CMK (cell line): ENCODE results near the gene MOB2.

ENCODE experiments used
- DNase-seq: peaks from one replicate; pipeline ENCODE4 v3.0.0-alpha.2; 2010; ENCODE audit warnings: low read depth

The MOB2 gene, protein sequence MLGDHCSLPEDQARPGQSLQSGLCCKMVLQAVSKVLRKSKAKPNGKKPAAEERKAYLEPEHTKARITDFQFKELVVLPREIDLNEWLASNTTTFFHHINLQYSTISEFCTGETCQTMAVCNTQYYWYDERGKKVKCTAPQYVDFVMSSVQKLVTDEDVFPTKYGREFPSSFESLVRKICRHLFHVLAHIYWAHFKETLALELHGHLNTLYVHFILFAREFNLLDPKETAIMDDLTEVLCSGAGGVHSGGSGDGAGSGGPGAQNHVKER

DNA sequence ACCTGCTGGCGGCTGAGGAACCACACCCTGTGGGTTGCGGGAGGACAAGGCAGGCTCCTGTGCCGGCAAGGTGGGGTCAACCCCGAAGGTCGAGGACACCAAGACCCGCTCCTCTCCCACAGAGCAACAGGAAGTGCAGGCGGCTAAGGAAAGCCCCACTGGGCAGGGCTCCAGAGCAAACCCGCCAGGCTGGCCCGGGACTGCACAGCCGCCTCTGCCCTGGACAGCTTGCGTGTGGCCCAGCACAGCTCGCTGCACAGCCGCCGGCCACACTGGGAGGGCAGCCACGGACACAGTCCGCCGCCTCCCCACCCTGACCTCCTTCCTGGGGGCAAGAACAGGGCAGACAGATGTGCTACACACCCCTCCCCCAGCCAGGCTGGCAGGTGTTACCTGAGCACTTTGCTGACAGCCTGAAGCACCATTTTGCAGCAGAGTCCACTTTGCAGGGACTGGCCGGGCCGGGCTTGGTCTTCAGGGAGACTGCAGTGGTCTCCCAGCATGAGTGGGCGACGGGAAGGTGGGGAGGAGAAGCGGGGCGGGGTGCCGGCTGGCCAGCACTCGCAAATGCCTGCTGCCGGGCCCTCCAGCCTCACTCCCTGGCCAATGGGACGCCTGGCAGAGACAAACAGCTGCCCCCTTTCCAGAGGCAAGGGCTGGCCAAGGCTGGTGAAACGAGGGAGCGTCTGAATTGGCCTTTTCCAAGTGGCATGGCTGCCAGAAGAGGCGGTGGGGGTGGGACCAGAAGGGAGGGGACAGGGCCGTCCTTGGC, at the start of gene MOB2:
Gene MOB2, minus strand, starts transcription at position 726 of the 772 bp plus-strand sequence. Its CDS starts 223 bp downstream, at position 503.
- DNase-seq: no peak

DNA sequence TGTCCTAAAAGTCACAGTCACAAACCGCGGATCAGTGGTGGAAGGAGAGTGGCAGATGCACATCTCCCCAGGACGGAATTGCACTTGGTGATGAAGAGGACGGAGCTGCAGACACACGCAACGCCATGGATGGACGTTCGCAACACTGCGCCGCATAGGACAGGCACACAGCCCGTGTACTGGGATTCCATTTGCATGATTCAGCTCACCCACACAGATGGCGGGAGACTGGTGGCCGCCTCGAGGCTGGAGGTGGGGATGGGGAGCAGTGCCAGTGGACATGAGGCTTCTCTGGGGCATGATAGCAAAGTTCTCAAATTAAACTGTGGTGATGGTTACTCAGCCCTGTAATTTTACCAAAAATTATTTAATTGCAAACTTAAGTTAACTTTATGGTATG, 48.1 kb upstream of the MOB2 start:
- DNase-seq: no peak

DNA sequence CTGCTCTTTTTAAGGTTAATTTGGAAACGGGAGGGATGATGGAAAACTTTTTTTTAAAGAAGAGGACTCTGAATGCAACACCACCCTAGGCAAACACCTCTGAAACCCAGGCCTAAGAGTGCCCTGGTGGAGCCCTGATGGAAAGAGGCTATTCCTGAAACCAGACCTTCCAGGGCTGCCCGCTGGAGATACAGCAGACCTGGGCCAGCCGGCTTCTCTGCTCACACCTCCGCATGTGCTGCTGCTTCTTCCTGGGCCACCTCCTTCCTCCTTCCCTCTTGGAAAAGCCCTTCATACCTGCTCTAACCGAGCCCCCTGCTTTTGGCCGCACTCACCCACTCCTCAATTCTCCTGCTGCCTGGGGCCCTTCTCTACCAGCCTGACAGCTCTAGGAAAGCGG, 47.6 kb upstream of the MOB2 start:
- DNase-seq: no peak

DNA sequence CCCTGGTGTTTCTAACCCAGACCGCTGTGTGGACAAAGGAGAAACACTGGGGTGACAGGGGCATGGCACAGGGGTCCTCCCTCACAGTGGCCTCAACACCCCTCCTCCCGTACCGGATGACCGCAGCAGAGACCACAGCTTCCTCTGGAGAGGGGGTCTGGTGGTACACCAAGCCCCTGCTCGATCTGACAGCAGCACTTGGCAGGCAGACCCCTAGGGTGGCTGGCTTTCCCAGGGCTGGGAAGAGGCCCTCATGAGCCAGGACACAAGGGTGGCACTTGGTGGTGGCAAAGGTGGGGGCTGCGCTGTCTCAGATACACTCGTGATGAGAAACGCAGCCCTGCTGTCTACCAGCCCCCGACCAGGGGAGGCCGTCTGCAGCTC, 46.8 kb upstream of the MOB2 start:
- DNase-seq: no peak

DNA sequence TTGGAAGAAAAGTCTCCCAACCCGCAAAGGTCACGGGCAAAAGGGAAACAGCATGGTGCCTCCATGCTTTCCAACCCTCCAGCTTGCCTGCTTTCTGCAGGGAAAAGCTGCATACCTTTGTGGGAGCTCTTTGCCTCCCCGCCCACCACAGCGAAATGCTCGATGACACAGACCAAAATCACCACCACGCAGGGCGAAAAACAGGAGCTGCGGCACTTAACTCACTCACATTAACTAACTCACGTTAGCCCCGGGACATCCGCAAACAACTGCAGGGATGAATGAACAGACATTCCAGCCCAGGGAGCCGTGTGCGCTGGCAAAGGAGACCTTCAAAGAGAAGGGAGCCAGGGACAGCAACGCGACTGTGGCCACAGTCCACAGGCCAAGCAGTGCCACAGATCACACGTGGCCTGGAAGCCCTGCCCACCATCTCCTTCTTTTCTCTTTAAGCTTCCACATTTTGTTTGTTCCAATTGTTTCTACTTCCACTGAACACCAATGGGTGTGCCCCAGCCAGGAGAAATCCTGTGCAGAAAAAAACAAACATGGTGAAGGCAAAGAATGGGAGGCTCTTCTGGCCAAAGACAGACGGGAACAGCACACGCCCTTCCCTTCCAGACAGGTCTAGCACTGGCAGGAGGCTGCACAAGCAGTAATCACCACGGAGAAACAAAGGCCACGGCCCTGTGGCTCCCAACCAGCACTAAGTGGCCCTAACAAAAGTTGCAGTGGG, 46.2 kb upstream of the MOB2 start:
- no peak for DNase-seq

DNA sequence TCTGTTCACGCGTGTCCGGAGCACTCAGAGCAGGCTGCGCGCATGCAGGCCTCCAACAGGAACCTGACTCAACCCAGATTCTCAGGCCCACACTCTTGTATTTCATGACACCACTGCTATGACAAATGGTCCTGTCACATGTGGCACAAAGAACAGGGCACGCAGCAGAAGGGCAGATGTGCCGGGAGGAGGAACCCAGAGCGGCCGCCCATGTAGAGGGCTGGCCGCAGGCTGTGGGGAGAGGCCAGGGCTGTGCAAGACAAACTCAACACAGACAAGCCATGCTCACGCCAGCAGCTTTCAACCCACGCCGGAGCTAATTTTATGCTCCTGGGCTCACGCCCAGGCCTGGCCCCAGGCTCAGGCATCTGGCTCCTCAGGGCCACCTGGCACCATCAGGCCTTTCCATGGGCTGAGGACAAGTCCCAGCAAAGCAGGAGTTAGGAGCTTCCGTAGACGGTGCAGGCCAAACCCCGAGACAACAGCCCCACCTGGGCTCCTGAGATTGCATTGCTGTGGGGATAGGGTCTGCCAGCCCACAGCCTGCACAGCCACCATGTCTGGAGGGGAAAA, 45.5 kb upstream of the MOB2 start:
- no peak for DNase-seq

DNA sequence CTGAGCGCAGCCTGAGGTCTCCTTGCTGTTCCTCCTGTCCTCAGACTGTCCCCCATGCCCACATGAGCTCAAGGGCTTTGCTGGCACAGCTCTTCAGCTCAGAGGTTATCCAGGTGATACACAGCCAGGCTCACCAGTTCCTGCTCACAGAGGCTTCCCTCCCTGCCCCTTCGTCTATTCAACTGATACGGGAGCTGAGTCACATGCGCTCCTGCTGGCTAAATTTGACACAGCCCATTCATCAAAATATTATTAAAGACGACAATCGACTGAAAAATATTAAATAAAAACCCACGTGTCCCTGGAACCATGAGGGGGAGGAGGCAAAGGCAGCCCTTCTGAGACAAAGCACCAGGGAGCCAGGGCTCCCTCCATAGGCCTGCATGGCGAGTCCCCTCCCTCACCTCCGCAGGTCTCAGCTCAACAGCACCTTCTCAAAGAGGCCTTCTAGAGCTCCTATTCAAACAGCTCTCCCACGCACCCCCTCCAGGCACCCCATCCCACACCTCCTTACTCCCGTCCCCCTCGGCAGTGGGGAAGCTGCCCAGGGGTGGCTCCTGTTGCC, 45.0 kb upstream of the MOB2 start:
- DNase-seq: no peak

DNA sequence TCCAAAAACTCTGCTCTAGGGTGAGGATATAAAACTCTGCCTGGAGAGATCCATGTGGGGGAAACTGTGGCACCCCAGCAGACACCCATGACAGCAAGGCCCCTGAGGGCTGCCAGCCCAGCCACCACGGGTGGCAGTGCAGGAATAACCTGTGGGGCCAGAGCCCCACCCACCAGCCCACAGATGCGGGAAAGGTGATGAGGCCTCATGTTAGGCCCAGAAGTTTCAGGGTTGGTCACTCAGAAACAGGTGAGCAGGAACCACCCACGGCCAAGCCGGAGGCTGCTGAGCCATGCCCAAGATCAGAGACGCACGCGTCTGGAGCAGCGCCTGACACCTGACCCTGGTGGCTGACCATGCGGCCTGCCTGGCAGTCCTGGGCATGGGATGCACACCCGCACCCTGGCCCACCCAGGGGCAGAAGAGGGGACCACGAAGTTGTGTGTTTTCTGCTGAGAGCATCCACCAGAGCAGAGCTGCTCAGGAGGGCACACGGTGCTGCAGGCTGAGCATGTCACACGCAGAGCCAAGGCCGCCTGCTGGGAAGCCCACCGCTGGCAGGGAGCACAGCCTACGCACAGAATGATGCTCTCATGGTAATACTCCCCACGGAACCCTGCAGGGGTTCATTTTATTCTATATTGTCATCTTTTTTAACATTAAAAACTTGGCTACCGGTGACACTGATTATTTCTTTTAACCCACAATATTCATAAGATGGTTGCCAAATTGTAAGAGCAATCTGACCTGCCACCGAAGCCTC, 44.3 kb upstream of the MOB2 start:
- no peak for DNase-seq

DNA sequence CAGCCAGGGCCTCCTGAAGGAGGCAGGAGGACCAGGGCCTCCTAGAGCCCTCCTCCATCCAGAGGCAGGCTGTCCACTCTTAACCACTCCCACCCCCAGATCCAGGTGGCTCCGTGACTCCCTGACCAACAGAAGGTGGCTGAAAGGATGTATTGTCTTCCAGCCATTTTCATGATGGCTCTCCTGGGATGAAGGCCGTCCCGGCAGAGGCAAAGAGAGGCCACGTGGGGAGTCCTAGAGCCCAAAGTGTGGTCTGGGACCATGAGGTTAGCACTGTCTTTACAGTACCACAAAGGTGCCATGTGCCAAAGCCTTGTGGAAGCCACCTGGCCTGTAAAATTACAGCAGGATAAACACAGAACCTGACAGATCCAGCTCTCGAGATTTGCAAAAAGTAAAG, 43.2 kb upstream of the MOB2 start:
- DNase-seq: no peak

DNA sequence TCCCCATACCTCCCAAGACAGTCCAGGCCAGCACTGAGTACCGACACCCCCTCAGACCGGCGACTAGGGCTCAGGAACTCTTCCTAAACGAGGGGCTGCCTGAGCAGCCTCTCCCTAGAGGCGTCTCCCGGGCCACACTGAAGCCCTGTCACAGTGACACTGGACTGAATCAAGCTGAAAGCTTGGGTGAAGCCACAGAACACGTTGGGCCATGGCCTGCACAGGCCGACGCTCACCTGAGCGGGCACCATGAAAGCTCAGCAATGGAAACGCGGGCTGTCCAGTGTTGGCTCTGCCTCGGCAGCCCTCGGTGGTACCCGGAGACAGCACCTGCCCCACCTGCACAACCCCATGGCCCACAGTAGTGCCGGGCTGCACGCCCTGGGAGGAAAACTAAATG, 42.7 kb upstream of the MOB2 start:
- no peak for DNase-seq

DNA sequence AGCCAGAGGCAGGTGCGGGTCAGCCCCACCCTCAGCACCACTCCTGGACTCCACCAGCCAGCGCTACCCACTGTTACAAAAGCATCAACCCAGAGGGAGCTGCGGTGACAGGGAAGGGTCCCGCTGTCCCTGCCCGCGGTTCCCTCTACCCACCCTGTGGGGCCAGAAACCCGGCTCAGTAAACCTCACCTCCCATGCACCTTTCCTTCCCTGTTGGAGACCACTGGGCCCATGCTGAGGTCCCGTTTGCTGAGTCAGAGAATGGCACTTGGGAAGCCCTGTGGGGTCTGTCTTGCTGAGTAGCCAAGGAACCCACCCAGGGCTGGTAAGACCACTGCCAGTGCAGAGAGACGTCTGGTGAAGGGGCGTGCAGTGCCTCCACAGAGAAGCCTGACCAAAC, 42.1 kb upstream of the MOB2 start:
- DNase-seq: no peak

DNA sequence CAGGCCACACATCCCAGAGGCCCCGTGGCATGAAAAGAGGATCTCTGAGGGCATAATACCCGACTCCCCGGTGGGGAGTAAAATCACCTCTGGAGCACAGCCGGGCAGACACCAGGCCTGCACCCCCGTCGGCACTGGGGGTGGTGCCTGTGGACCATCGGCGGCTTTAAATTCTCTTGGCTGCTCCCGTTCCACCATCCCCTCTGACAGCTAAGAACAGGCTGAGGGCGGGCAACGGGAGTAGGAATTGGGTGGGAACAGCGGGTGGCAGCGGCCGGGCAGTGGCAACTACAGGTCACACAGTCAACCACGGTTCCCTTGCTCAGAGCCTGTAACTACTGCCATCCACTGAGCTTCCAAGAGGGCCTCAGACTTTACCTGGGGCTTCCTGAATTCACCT, 40.2 kb upstream of the MOB2 start:
- no peak for DNase-seq

DNA sequence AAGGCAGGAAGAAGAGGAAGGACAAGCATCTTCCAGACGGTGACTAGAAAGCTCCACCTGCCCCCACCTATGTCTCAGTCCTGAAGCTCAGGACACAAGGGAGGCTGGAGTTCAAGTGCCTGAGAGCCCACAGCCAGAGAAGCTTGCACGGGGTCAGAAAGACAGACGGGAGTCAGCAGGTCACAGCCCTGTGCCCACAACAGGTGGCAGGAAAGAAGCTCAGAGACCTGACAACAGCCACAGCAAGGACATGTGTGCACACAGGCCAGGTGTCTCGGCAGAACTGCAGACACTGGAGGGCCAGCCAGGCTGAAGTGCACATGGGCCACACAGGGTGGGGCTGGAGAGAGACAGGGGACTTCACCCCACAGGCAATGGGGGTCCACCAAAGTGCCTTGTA, 37.2 kb upstream of the MOB2 start:
- DNase-seq: no peak

DNA sequence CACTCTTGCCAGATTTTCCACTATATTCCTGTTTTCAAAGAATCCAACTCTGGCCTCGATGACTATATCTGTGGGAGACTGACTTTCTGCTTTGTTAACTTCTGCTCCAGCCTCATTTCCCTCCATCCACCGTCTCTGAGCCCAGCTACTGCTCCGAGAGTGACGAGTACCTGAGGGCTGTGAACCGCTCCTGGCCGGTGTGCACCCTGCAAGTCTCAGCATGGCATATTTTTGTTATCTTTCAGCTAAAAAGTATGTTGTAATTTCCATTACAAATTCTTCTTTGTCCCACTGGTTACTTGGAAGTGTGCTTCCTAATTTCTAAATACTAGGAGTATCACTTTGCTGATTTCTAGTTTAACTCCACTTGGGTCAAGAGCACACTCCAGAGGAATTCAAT, 36.5 kb upstream of the MOB2 start:
- DNase-seq: no peak

DNA sequence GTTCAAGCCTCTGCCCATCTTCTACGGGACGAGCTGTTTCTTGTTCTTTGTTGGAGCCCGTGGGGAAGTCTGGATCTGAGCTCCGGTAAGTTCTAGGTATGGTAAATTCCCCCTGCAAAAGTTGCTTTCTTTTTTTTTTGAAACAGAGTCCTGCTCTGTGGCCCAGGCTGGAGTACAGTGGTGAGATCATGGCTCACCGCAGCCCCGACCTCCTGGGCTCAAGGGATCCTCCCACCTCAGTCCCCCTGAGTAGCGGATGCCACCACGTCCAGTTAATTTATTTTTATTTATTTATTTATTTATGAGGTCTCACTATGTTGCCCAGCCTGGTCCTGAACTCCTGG, 35.5 kb upstream of the MOB2 start:
- DNase-seq: no peak

DNA sequence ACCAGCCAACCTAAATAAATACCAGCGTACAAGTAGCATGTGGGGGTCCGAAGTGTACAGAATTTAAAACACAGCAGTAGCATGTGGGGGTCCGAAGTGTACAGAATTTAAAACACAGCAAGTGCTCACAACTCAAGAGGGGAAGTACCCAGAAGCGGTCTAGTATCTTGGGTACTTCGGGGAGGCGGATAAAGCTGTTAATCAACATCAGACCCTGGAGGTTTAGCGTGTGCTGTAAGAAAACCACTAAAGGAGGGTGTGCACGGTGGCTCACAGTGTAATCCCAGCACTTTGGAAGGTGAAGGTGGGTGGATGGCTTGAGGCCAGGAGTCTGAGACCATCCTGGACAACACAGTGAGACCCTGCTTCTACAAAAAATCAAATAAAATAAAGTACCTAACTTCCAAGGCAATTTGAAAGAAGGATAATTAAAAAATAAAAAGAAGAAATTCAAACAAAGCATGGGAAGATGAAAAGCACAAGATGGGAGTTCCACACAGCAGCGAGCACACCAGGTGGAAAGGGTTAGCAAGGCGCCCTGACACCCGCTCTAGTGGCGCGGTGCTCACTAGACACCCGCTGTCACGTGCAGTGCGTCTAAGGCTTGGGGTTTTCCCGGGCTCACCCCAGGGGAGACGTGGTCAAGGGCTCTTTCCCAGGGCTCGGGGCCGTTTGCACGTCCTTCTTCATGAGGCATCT, 35.0 kb upstream of the MOB2 start:
- no peak for DNase-seq

DNA sequence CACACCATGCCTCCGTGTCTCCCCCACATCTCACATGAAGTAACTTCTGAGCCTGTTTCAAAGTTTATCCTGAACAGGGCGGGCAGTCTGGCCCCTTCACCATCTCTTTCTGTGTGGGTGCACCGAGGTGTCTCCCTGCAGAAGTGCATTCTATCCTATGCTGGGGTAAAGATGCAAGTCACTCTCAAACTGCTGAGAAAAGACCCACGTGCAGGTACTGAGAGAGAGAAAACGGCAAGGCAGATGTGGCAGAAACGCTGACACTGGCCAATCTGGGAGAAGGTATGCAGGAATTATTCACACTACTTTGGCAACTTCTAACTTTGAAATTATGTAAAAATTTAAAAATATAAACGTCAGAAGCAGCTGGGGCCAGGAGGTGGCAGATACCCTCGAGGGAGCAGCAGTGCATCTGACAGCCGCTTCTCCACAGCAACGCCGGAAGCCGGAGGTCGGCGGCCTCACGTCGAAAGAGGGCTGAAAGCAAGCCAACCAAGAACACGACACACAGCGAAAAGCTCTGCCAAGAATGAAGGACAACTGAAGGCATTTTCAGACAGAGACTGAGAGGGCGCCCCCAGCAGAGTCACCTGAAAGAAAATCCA, 34.2 kb upstream of the MOB2 start:
- no peak for DNase-seq

DNA sequence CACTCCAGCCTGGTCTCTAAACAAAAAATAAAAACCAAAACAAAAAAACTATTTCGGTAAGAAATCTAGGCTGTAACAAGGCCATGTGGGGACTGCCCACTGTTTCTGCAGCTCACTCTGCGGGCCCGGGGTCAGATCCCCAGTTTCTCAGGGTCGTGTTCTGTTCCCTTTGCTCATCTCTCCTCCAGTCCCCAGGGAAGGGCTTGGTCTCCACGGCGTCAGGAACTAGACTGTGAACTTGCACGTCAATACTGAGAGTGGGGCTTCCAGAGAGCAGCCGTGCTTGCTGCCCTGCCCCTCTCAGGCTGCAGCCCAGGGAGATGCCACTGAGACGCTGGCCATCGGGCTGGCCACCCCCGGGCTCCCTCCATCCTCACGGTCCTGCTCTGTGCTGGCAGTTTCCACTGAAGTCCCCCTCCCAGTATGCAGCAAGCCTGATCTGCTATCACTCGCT, 33.7 kb upstream of the MOB2 start:
- DNase-seq: no peak

DNA sequence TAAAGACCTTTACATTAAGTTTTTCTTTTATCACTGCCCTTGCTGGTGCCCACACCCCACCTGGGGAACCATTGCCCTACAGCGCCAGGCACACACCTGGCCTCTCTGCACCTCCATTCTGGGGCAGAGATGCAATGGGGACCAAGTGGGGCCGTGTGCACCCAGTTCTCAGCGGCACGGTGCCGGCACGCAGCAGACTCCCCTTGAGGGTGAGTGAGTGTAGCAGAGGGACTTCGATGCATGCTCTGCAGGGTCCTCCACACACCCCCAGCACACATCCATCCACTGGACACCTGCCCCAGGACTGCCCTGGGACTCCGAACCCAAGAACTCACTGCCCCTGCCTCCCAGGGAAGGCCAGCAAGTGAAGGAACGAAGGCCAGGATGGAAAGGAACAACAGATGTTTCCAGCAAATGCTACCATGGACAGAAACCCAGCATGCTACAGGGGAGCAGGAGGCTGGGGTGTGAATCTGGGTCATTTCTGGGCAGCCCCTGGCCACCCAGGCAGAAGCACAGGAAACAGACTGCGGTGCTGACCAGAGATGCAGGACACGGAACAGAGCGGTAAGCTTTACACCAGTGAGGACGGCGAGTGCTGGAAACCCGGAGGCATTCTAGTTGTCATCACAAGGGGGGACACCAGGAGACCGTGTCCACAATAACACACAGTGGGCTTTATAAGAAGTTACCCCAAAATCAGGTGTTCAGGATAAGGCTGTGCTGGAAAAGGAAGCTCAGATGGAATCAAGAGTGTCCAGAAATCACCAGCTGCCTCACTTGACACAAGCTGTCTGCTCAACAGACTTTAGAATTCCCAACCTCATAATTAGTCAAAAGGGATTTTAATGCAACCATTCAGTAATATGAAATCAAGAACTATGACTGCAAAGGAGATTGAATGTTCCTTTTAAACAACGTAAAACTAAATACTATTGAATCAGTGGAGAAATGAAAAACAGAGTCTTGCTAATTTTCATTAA, 32.7 kb upstream of the MOB2 start:
- no peak for DNase-seq

DNA sequence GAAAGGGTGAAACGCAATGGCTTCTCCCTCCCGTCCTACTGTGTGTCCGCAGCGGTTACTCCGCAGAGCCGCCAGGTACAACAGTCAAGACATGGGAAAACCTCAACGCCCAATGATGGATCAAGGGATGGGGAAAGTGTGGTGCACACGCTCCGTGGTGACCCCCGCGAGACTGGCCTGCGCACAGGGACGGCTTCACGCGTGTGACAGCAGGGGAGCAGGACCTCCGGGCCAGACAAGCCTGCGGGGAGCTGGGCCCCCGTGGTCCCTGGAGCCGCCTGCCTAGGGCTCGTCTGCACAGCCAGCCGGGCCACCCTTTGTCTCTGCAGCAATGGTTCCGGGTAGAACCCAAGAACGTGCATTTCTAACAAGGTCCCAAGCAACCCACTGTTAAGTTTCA, 31.7 kb upstream of the MOB2 start:
- DNase-seq: no peak
